HG02623 (cell line): Measurements from ENCODE around the gene APP.

Source experiments
- ATAC-seq: cut with Tn5 transposase; IDR thresholded peaks from one replicate; pipeline ENCODE4 v1.9.1; 2021; ENCODE audit warnings: moderate library complexity; ENCODE audit not compliant: unreplicated experiment

APP gene

DNA sequence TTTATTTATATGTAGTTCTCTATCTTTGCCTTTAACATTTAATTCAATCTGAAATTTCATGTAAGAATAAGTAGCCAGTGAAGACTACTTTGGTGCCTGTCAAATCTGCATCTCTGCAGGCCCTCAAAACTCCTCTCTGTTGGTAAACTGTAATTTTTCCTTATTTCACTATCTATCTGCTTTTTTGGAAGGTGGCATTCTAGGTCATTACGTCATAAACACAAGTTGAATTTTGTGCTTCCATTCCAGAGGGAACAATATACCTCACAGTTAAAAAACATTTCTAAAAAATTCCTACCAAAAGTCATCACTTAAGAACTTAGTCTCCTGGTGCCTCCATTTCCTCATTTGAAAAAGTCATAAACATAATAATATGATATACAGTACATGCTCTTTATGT, 259.8 kb downstream of the APP start:
- ATAC-seq = no peak

DNA sequence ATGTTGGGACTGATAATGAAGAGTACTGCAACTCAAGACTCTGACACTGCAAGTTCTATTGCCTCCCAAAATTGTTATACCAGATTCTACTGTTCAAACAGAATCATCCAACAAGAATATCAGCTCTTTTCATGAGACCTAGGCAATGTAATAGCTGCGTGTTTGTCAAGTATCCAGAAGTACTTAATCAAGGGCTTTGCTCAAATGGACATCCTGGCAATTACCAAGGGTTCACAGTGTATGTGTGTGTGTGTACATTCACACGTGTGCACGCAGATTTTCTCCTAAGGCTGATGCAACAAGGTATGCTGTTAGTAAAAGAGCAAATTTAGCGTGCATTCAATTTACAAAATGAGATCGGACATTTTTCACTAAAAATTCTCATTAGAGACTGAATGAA, 261.2 kb downstream of the APP start:
- ATAC-seq = no peak

- no peak for ATAC-seq
Observed at GRCh38 chr21:25908495-25908894, 262.1 kb downstream of the APP start.

- ATAC-seq = no peak
Observed at GRCh38 chr21:25907573-25908275, 262.8 kb downstream of the APP start.

DNA sequence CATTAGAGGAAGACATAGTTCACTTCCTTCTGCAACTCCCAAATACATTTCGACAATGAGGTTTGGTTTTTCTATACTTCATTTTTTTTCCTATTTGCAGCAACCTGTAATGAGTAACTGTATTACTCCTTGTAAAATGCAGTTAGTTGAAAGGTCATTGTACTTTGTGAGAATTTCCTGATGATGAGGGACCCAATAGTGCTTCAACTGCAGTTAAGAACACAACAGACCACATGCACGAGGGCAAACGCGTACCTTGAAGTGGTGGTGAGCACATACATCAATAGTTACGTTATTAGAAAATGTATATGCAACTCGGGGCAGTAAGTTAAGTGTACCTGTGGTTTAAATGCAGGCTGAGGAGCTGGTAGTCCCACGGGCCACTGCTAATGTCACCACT, 264.0 kb downstream of the APP start:
- no peak for ATAC-seq

GRCh38 chr21:25905126-25905525, 265.4 kb downstream of the APP start:
- no peak for ATAC-seq

- ATAC-seq = no peak
Observed at GRCh38 chr21:25904044-25904695, 266.4 kb downstream of the APP start.

GRCh38 chr21:25903607-25904006, 267.0 kb downstream of the APP start:
- ATAC-seq = peak; percentile 60

DNA sequence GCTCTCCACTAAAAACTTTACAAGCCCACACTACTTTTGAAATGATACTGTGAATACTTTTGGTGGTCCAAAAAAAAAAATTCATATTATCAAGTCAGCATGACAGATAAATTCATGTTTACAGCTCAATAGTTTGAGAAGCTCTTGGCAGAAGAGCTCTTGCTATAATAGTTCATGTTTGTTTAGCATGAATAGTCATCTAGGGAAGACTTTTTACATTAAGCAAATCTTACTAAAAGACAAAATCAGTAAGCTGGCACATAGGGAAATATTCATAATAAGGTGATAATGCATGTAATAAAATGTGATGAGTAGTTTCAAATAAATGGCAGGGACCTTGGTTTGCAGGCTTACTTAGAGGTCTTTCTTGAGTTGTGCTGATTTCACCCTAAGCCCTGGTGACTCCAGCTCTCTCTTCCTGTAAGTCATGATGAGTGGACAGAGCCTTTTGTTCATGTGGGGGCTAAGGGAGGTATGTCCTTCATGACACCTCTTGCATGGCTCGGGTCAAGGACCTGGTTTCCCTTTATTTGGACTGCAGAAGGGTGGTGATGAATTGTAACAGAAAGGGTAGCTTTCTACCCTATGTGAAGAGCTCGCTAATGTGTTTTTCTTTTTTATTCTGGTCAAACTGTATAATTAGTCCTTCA, 269.1 kb downstream of the APP start:
- ATAC-seq = no peak

DNA sequence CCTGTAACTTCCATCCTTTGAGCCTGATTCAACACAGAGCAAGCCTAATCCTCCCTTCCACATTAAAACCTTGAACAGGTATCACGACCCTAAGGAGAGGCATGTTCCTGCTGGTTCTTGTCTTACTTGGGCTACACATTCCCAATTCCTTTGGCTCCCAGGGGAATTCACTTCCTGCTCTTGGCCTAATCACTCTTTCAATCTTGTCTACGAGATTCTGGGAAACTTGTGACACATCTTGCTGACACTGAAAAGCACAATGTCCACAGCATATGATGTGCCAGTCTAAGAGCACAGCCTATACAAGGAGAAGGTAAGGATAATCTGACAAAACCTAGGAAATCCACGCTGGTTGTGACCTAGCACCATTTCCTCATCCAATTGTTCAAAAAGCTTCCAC, 271.9 kb downstream of the APP start:
- no peak for ATAC-seq

DNA sequence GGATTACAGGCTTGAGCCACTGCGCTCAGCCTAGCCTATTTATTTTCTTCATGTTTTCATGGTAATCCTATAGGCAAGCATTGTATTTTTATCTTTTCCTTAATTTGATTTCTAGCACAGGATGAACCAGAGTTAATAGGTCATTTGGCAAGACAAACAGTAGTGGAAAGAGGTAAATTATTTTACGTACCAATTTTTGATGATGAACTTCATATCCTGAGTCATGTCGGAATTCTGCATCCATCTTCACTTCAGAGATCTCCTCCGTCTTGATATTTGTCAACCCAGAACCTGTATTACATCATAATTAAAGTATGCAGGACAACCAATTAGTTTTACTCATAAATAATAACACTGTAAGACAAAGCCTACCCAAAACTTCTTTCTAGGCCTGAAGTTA, 273.2 kb downstream of the APP start:
- ATAC-seq = no peak

GRCh38 chr21:25896501-25897056, 274.0 kb downstream of the APP start:
- no peak for ATAC-seq

DNA sequence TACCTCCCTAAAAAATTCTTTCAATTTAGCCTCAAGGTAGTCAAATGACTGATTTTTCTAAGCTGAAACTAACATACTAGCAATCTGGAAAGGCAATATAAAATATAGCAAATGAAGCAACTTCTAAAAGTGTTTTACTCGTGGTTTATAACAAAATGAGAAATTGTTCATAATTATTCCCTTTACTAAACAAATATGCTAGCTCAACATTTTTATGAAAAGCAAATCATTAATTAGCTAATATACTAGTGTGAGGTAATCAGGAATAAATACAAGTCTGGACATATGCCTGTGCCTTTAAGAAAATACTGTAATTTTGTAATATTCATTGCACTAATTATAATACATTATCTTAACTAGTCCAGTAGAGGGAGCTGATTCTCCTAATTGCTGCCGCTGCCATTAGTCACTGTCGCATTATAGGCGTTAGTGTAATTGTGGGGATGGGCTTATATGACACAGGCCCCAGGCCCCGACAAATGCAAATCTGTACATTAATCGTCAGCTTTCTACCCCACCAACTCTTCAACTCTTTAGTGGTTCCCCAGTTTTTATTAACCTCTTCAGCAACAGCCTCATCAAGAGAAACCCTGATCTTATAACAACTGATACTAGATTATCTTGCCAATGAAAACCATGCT, 274.9 kb downstream of the APP start:
- peak; percentile 75 for ATAC-seq

- ATAC-seq = no peak
Observed at GRCh38 chr21:25893191-25893590, 277.4 kb downstream of the APP start.

DNA sequence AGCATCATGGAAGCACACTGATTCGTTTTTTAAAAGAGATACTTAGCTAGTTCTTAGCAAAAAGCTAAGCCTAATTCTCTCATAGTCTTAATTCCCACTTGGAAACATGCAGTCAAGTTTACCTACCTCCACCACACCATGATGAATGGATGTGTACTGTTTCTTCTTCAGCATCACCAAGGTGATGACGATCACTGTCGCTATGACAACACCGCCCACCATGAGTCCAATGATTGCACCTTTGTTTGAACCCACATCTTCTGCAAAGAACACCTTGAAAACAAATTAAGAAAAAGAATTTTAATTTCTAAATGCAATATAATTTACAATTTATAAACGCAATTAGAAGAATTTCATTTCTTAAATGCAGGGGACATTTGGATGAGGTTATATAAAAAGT, 279.0 kb downstream of the APP start:
- ATAC-seq = no peak

- ATAC-seq = no peak
Observed at GRCh38 chr21:25890001-25890400, 280.6 kb downstream of the APP start.

GRCh38 chr21:25888711-25889110, 281.9 kb downstream of the APP start:
- no peak for ATAC-seq

- no peak for ATAC-seq
Observed at GRCh38 chr21:25887646-25888306, 282.8 kb downstream of the APP start.

DNA sequence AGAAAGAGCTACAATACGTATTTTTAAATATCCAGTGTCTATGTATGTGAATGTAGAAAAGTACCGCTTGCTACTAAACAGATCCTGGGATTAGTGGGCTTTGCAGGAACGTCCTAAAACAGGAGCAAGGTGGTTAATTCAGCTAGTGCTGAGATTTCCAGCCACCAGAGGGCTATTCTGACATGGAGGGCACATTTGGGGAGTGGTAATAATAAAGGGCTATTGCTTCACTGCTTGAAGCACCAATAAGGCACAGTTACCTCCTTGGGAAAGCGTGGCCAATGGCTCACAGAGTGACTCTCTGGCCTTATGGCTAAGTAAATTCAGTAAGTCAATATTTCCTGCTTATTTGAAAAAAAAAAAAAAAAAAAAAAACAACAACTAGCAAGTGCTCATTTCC, 283.4 kb downstream of the APP start:
- ATAC-seq = no peak

DNA sequence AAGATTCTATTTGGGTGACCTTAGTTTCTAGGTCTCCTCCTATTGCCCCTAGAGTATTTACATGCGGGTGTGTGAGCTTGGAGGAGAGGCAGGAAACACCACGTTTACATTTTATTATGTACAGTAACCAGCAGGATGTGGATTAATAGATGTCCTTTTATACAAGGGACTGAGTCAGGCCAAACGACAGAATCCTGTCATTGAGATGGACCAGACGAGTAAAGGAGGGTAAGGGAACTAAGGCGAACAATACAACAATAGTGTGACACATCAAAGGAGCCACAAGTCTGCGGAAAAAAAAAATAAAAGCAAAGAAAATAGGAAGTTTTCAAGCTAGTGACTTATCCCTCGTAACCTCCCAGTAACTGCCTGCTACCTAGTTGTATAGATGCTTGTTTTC, 284.7 kb downstream of the APP start:
- ATAC-seq = no peak

- no peak for ATAC-seq
Observed at GRCh38 chr21:25885405-25885804, 285.2 kb downstream of the APP start.
